ENCODE results near the gene POLD3. TPM values are rescaled to one million over a fixed set of nuclear protein-coding genes. Genes with fewer than 3 reads are reported as not detected.

The POLD3 gene
- total and polyA plus RNA-seq, 4 donors: 7.6 to 21.1 (median 15.0) TPM

DNA sequence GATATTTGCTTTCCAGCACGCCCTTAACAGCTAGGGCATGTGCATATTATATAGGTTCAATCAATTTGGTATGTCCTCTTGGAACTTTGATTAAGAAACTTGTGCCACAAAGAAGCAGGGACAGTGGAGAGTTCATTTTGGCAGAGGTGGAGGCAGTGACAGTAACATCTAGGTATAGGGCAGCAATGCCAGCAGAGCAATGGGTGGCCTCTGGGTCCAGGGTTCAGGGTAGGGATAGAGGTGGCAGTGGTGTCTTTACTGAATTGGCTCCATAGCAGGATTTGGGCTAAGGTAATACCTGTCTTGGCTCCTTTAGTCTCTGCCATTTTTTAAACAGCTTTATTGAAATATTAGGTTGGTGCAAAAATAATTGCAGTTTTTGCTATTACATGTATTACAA is 24.4 kb upstream of the POLD3 start:
- 95 to 97% methylated on average over 1 of the region's 1 CpG for WGBS, 2 donors
- Histone ChIP-seq H3K4me1 (ENCODE audit: control insufficient read depth in 5 of 5, insufficient read depth in 5 of 5, low read length in 5 of 5) (peaks cover 0 to 3% (median 0%) of the 10 kb centered on the region in 5 donors), H3K36me3 (ENCODE audit: control insufficient read depth in 4 of 4, insufficient read depth in 4 of 4, low read length in 4 of 4) (no peaks in the 10 kb centered on the region), H3K27ac (ENCODE audit: low read depth in 1 of 2, low read length in 1 of 2) (no peak overlapping the region), H3K9ac (ENCODE audit: insufficient read depth in 1 of 2, low read length in 2 of 2) (no peak overlapping the region), H3K27me3 (ENCODE audit: control insufficient read depth in 3 of 3, insufficient read depth in 3 of 3, low read length in 2 of 3) (no peaks in the 10 kb centered on the region), H3K4me3 (no peak overlapping the region), H3K9me3 (ENCODE audit: control insufficient read depth in 4 of 4, insufficient read depth in 3 of 4, low read length in 3 of 4) (no peaks in the 10 kb centered on the region)
- DNase-seq (no peak), ATAC-seq (ENCODE audit: insufficient read depth, low FRiP score) (no peak)
- TF ChIP-seq, protein P1, sequence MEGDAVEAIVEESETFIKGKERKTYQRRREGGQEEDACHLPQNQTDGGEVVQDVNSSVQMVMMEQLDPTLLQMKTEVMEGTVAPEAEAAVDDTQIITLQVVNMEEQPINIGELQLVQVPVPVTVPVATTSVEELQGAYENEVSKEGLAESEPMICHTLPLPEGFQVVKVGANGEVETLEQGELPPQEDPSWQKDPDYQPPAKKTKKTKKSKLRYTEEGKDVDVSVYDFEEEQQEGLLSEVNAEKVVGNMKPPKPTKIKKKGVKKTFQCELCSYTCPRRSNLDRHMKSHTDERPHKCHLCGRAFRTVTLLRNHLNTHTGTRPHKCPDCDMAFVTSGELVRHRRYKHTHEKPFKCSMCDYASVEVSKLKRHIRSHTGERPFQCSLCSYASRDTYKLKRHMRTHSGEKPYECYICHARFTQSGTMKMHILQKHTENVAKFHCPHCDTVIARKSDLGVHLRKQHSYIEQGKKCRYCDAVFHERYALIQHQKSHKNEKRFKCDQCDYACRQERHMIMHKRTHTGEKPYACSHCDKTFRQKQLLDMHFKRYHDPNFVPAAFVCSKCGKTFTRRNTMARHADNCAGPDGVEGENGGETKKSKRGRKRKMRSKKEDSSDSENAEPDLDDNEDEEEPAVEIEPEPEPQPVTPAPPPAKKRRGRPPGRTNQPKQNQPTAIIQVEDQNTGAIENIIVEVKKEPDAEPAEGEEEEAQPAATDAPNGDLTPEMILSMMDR (IDR thresholded peaks at IDR 0.05; ENCODE audit: control extremely low read depth, extremely low read depth): no peak

DNA sequence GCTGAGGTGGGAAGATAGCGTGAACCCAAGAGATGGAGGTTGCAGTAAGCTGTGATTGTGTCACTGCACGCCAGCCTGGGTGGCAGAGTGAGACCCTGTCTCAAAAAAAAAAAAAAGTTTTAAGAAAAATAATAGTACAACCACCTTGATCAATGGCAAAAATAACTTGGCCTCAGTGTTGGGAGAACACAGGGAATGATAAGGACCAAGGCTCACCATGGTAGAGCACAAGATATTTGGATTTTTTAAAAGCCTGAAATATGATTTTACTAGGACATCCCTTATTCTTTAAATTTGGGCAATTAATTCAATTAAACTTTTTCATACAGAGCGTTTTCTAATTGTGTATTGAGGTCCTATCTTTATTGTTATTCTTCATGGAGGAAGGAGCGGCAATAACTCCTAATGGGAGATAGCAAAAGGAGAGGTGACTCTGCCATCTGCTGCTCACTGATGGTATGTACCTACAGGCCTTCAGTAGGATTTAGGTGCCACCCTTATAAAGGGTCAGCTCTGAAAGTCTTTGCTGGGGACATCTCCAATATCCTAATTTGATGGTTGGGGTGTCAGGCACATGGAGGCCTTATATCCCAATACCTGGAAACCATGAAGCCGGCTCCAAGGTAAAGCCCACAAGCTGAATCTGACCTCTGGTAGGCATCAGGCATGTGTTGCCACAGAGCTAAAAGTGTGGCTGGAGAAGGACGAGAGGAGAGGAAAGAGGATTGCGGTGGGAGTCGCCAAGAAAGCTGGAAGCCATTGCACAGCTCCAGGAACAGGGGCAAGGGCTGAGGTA is 21.9 kb upstream of the POLD3 start:
- Histone ChIP-seq H3K27me3 (ENCODE audit: control insufficient read depth in 3 of 3, insufficient read depth in 3 of 3, low read length in 2 of 3) (no peaks in the 10 kb centered on the region), H3K4me1 (ENCODE audit: control insufficient read depth in 5 of 5, insufficient read depth in 5 of 5, low read length in 5 of 5) (no peaks in the 10 kb centered on the region), H3K9ac (ENCODE audit: insufficient read depth in 1 of 2, low read length in 2 of 2) (no peak overlapping the region), H3K4me3 (no peak overlapping the region), H3K27ac (ENCODE audit: low read depth in 1 of 2, low read length in 1 of 2) (no peak overlapping the region), H3K9me3 (ENCODE audit: control insufficient read depth in 4 of 4, insufficient read depth in 3 of 4, low read length in 3 of 4) (peaks cover 0 to 3% (median 0%) of the 10 kb centered on the region in 4 donors), H3K36me3 (ENCODE audit: control insufficient read depth in 4 of 4, insufficient read depth in 4 of 4, low read length in 4 of 4) (no peaks in the 10 kb centered on the region)
- DNase-seq: peak; percentile 32 to 66 (median 45)
- ATAC-seq (ENCODE audit: insufficient read depth, low FRiP score): peak; percentile 75
- TF ChIP-seq, protein P1 (IDR thresholded peaks at IDR 0.05; ENCODE audit: control extremely low read depth, extremely low read depth): peak; percentile 61
- WGBS, 2 donors: 61 to 65% methylated on average over 8 of the region's 8 CpGs

DNA sequence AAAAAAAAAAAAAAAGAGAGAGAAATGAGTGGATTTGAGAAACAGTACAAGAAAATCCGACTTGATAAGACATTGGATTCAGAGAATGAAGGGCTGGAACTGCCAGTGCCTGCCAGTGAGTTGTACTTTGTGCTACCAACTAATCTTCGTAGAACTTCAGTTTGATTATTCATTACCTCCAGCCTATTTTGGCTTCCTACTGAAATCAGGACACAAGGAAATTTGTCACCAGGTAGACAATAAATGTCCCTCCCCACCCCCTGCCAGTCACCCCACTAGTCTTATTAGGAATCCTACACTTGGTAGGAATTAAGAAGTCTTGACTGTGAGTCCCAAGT is 21.4 kb upstream of the POLD3 start:
- DNase-seq: no peak
- H3K4me1 ChIP-seq (ENCODE audit: control insufficient read depth in 5 of 5, insufficient read depth in 5 of 5, low read length in 5 of 5): no peaks in the 10 kb centered on the region
- TF ChIP-seq, protein P1 (IDR thresholded peaks at IDR 0.05; ENCODE audit: control extremely low read depth, extremely low read depth): no peak
- no peak overlapping the region for H3K9ac ChIP-seq (ENCODE audit: insufficient read depth in 1 of 2, low read length in 2 of 2)
- no peak overlapping the region for H3K27ac ChIP-seq (ENCODE audit: low read depth in 1 of 2, low read length in 1 of 2)
- no peaks in the 10 kb centered on the region for H3K27me3 ChIP-seq (ENCODE audit: control insufficient read depth in 3 of 3, insufficient read depth in 3 of 3, low read length in 2 of 3)
- WGBS, 2 donors: 86 to 89% methylated on average over 2 of the region's 2 CpGs
- no peak overlapping the region for H3K4me3 ChIP-seq
- peaks cover 0 to 3% (median 0%) of the 10 kb centered on the region in 4 donors for H3K9me3 ChIP-seq (ENCODE audit: control insufficient read depth in 4 of 4, insufficient read depth in 3 of 4, low read length in 3 of 4)
- no peak for ATAC-seq (ENCODE audit: insufficient read depth, low FRiP score)
- no peaks in the 10 kb centered on the region for H3K36me3 ChIP-seq (ENCODE audit: control insufficient read depth in 4 of 4, insufficient read depth in 4 of 4, low read length in 4 of 4)
